Measurements from ENCODE around the gene NTNG2.

DNA sequence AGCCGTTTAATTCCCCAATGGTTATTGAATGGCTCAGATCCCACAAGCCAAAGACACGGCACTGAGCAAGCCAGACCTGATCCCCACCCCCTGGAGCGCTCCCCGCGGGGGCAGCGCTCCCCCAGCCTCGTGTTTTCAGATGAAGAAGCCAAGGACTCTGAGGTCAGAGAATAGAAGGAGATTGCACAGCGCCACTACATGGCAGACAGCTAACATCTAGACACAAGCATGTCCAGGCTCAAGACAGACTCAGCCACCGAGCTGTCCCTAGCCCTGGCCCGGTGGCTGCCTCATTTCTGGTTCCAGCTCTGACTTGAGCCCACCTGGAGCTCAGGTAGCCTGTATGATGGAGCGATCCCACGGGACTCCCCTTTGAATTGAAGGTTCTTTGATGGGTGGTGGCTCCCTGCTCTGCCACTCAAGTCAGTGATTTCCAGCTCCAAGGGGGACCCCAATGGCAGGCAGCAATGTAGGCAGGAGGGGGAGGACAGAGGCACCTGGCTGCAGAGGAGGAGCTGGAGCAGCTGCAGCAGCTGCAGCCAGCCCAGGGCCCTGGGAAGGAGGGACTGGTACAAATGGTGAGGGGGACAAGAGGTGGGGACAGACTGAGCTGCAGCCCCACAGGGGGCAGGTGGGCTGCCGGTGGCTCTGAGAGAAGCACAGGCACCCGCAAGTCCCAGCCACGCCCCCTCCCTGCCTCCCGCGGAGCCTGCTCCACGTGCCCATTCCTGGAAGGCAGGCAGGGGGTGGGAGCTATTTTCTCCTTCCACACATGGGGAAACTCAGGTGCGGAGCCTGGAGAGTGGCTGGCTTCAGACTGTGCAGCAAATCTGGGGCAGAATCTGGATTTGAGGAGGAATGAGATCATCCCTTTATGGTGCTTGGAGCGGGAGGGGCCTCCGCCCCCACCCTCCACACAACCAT is 40.2 kb downstream of the NTNG2 start:
- TF ChIP-seq, protein P1, sequence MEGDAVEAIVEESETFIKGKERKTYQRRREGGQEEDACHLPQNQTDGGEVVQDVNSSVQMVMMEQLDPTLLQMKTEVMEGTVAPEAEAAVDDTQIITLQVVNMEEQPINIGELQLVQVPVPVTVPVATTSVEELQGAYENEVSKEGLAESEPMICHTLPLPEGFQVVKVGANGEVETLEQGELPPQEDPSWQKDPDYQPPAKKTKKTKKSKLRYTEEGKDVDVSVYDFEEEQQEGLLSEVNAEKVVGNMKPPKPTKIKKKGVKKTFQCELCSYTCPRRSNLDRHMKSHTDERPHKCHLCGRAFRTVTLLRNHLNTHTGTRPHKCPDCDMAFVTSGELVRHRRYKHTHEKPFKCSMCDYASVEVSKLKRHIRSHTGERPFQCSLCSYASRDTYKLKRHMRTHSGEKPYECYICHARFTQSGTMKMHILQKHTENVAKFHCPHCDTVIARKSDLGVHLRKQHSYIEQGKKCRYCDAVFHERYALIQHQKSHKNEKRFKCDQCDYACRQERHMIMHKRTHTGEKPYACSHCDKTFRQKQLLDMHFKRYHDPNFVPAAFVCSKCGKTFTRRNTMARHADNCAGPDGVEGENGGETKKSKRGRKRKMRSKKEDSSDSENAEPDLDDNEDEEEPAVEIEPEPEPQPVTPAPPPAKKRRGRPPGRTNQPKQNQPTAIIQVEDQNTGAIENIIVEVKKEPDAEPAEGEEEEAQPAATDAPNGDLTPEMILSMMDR (conservative IDR thresholded peaks at IDR 0.05; ENCODE audit: low read length): no peak
- no peak for TF ChIP-seq EZH2phosphoT487 (IDR thresholded peaks at IDR 0.05; ENCODE audit: borderline replicate concordance)

Data from Loucy (cell line).